ENCODE results near the gene STRBP.
"Not testable (repeated sequence)": the region's sequence is repeated elsewhere in the genome, so short reads cannot be mapped to it uniquely, and the experiment has no call there.

Gene STRBP

DNA sequence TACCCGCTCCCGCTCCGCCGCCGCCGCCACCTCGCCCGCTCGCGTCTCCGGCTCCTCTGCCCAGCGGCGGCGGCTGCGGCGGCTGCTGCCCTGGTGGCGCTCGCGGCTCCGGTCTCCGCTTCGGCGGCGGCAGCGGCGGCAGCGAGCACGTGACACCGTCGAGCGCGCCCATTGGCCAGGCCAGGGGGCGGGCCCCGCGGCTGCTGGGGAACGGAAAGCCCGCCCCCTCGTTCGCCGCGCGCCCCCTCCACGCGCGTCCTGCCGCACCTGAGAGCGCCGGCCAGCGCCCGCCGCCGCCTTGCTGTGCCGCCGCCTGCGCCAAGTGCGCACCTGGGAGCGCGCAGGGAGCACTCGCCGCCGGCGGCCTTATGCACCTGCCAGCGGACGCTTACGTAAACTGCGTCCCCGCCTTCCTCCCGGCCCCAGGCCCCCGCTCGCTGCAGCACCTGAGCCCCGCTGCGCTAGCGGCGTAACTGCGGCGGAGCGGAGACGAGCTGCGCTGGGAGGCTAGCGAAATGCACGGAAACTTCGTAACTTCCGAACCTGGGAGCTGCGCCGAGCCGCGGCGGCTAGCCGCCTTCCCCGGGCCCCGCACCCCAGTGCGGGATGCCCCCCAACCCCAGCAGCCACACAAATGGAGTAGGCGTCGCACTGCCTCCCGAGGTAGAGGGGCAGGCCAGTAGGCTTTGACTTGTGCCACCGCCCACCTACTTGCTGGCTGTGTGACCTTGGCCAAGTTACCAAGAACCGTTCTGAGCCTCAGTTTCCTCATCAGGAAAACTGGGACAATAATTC, at the start of gene STRBP:
Gene STRBP (minus strand): TSS at position 122 of the 795 bp plus-strand sequence. CDS start 84,452 bp downstream, outside the sequence.
- Mint-ChIP-seq H3K4me1 (peaks cover 15% of the 10 kb centered on the region), H3K36me3 (ENCODE audit: insufficient read depth) (peaks cover 3% of the 10 kb centered on the region), H3K27ac (ENCODE audit: low read depth) (peak within 1 kb of the TSS; percentile 64), H3K9me3 (no peaks in the 10 kb centered on the region), H3K27me3 (no peaks in the 10 kb centered on the region), H3K4me3 (peak within 1 kb of the TSS; percentile 67)
- DNase-seq (ENCODE audit: low spot score in 2 of 2): peak; percentile 86
- ATAC-seq (replicated peaks; ENCODE audit: extremely low read depth, poor library complexity, severe bottlenecking): peak; percentile 92

DNA sequence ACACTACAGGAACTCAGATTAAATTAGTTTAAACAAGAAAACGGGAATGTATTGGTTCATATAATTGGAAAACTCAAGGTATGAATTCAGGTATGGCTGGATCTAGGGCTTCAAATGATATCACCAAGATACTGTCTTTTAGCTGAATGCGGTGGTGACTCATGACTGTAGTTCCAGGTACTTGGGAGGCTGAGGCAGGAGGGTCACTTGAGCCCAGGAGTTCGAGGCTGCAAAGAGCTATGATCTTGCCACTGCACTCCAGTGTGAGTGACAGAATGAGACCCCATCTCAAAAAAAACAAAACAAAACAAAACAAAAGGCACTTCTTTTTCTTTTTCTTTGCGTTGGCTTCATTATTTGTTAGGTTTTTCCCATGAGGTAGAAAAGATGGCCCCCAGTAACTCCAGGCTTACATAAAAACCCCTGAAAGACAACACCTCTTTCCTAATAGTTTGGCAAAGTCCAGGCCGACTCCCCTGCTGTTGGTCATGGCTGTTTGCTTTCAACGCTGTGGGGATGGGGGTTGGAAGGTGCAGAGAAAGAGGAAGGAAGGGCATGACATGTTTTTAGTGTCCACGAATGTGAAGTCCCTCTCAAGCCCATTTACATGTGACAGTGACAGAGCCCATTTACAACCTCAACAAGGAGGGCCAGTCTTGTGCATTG, 47.8 kb upstream of the STRBP start:
- DNase-seq (ENCODE audit: low spot score in 2 of 2) (no peak), ATAC-seq (replicated peaks; ENCODE audit: extremely low read depth, poor library complexity, severe bottlenecking) (no peak)
- H3K27ac Mint-ChIP-seq (ENCODE audit: low read depth): no peak overlapping the region
- no peaks in the 10 kb centered on the region for H3K36me3 Mint-ChIP-seq (ENCODE audit: insufficient read depth)
- H3K9me3 Mint-ChIP-seq: no peaks in the 10 kb centered on the region
- peaks cover 7% of the 10 kb centered on the region for H3K27me3 Mint-ChIP-seq
- H3K4me3 Mint-ChIP-seq: no peak overlapping the region
- peaks cover under 1% of the 10 kb centered on the region for H3K4me1 Mint-ChIP-seq

- no peak overlapping the region for H3K4me3 Mint-ChIP-seq
- H3K9me3 Mint-ChIP-seq: no peaks in the 10 kb centered on the region
- H3K36me3 Mint-ChIP-seq (ENCODE audit: insufficient read depth): no peaks in the 10 kb centered on the region
- no peak overlapping the region for H3K27ac Mint-ChIP-seq (ENCODE audit: low read depth)
- no peak for ATAC-seq (replicated peaks; ENCODE audit: extremely low read depth, poor library complexity, severe bottlenecking)
- peaks cover 7% of the 10 kb centered on the region for H3K27me3 Mint-ChIP-seq
- no peaks in the 10 kb centered on the region for H3K4me1 Mint-ChIP-seq
- DNase-seq (ENCODE audit: low spot score in 2 of 2): no peak
Observed at GRCh38 chr9:123315635-123316034, 47.2 kb upstream of the STRBP start.

DNA sequence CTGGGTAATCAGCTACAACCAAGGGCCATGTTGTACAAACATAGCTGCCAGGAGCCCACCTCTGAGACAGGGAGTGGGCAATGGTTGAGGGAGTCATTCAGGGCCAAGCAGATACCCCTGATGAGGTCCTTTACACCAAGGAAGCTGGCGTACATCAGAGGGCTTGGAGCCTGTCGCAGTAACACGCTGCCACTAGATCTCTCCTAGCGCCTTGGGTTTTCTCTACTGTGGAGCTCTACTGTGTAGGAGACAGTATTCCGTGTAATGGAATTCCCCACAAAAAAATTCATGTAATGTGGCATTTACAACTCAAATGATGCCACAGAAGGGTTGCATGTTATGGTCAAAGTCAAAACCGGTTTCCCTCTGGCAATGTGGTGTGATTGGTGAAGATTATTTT, 46.2 kb upstream of the STRBP start:
- H3K27me3 Mint-ChIP-seq: peaks cover 7% of the 10 kb centered on the region
- H3K4me1 Mint-ChIP-seq: no peaks in the 10 kb centered on the region
- ATAC-seq (replicated peaks; ENCODE audit: extremely low read depth, poor library complexity, severe bottlenecking) (no peak), DNase-seq (ENCODE audit: low spot score in 2 of 2) (no peak)
- H3K36me3 Mint-ChIP-seq (ENCODE audit: insufficient read depth): no peaks in the 10 kb centered on the region
- peak overlapping the region; percentile 19 for H3K27ac Mint-ChIP-seq (ENCODE audit: low read depth)
- H3K4me3 Mint-ChIP-seq: no peak overlapping the region
- H3K9me3 Mint-ChIP-seq: no peaks in the 10 kb centered on the region

- no peak for ATAC-seq (replicated peaks; ENCODE audit: extremely low read depth, poor library complexity, severe bottlenecking)
- H3K27ac Mint-ChIP-seq (ENCODE audit: low read depth): no peak overlapping the region
- no peak overlapping the region for H3K4me3 Mint-ChIP-seq
- no peaks in the 10 kb centered on the region for H3K27me3 Mint-ChIP-seq
- no peak for DNase-seq (ENCODE audit: low spot score in 2 of 2)
- no peaks in the 10 kb centered on the region for H3K9me3 Mint-ChIP-seq
- H3K4me1 Mint-ChIP-seq: no peaks in the 10 kb centered on the region
- no peaks in the 10 kb centered on the region for H3K36me3 Mint-ChIP-seq (ENCODE audit: insufficient read depth)
Observed at GRCh38 chr9:123312306-123312877, 44.0 kb upstream of the STRBP start.

DNA sequence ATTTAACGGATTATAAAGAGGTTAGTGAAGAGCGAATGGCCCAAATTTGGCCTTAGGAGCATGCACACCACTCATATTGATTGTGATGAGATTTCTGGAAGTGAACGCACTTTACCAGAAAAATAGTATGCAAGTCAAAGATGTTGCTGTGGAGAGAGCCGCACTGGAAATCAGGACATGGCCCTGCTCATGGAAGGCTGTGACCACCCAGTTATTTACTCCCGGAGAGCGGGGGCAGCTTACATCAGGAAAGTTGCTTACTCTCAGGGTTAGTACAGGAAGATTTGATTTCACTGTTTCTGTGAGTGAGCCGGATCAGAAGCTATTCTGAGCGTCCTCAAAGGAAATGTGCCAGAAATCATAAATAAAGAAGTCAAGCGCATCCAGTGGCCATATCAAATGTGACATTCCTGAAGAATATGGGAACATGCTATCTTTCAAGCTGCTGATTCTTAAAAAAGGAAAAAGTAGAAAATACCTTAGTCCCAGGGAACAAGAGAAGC, 42.9 kb upstream of the STRBP start:
- Mint-ChIP-seq H3K4me1 (no peaks in the 10 kb centered on the region), H3K27me3 (no peaks in the 10 kb centered on the region), H3K9me3 (no peaks in the 10 kb centered on the region), H3K27ac (ENCODE audit: low read depth) (no peak overlapping the region), H3K36me3 (ENCODE audit: insufficient read depth) (no peaks in the 10 kb centered on the region), H3K4me3 (no peak overlapping the region)
- ATAC-seq (replicated peaks; ENCODE audit: extremely low read depth, poor library complexity, severe bottlenecking): no peak
- no peak for DNase-seq (ENCODE audit: low spot score in 2 of 2)

- H3K27me3 Mint-ChIP-seq: no peaks in the 10 kb centered on the region
- H3K4me1 Mint-ChIP-seq: peaks cover 5% of the 10 kb centered on the region
- no peak overlapping the region for H3K27ac Mint-ChIP-seq (ENCODE audit: low read depth)
- ATAC-seq (replicated peaks; ENCODE audit: extremely low read depth, poor library complexity, severe bottlenecking) (no peak), DNase-seq (ENCODE audit: low spot score in 2 of 2) (no peak)
- H3K36me3 Mint-ChIP-seq (ENCODE audit: insufficient read depth): no peaks in the 10 kb centered on the region
- no peaks in the 10 kb centered on the region for H3K9me3 Mint-ChIP-seq
- H3K4me3 Mint-ChIP-seq: no peak overlapping the region
Observed at GRCh38 chr9:123310551-123311249, 42.3 kb upstream of the STRBP start.

DNA sequence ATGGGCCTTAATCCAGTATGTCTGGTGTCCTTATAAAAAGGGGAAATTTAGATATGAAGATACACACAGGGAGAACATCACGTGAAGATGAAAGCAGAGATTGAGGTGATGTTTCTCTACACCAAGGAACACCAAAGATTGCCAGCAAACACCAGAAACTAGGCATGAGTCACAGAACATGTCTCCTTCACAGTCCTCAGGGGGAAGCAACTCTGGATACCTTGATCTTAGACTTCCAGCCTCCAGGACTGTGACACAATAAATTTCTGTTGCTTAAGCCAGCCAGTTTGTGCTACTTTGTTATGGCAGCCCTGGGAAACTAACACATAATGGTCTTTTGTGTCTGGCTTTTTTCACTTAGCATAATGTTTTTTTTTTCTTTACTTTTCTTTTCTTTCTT, 41.2 kb upstream of the STRBP start:
- Mint-ChIP-seq H3K4me1 (peaks cover 15% of the 10 kb centered on the region), H3K4me3 (no peak overlapping the region), H3K27me3 (no peaks in the 10 kb centered on the region), H3K36me3 (ENCODE audit: insufficient read depth) (no peaks in the 10 kb centered on the region), H3K27ac (ENCODE audit: low read depth) (no peak overlapping the region), H3K9me3 (no peaks in the 10 kb centered on the region)
- no peak for ATAC-seq (replicated peaks; ENCODE audit: extremely low read depth, poor library complexity, severe bottlenecking)
- no peak for DNase-seq (ENCODE audit: low spot score in 2 of 2)

- DNase-seq (ENCODE audit: low spot score in 2 of 2) (no peak), ATAC-seq (replicated peaks; ENCODE audit: extremely low read depth, poor library complexity, severe bottlenecking) (no peak)
- Mint-ChIP-seq H3K4me3 (peak overlapping the region; percentile 69), H3K27me3 (no peaks in the 10 kb centered on the region), H3K9me3 (no peaks in the 10 kb centered on the region), H3K27ac (ENCODE audit: low read depth) (no peak overlapping the region), H3K4me1 (peaks cover 44% of the 10 kb centered on the region), H3K36me3 (ENCODE audit: insufficient read depth) (peaks cover 1% of the 10 kb centered on the region)
Observed at GRCh38 chr9:123305879-123306278, 37.5 kb upstream of the STRBP start.

- Mint-ChIP-seq H3K4me3 (peak overlapping the region; percentile 69), H3K4me1 (peaks cover 44% of the 10 kb centered on the region), H3K36me3 (ENCODE audit: insufficient read depth) (peaks cover 3% of the 10 kb centered on the region), H3K9me3 (no peaks in the 10 kb centered on the region), H3K27ac (ENCODE audit: low read depth) (peak overlapping the region; percentile 95), H3K27me3 (no peaks in the 10 kb centered on the region)
- no peak for ATAC-seq (replicated peaks; ENCODE audit: extremely low read depth, poor library complexity, severe bottlenecking)
- no peak for DNase-seq (ENCODE audit: low spot score in 2 of 2)
Observed at GRCh38 chr9:123304340-123304691, 35.9 kb upstream of the STRBP start.

- peak overlapping the region; percentile 67 for H3K4me3 Mint-ChIP-seq
- peak overlapping the region; percentile 78 for H3K27ac Mint-ChIP-seq (ENCODE audit: low read depth)
- H3K4me1 Mint-ChIP-seq: peaks cover 44% of the 10 kb centered on the region
- H3K9me3 Mint-ChIP-seq: no peaks in the 10 kb centered on the region
- H3K27me3 Mint-ChIP-seq: no peaks in the 10 kb centered on the region
- ATAC-seq (replicated peaks; ENCODE audit: extremely low read depth, poor library complexity, severe bottlenecking): peak; percentile 21
- peak in 1 of 2 donors; percentile 18 for DNase-seq (ENCODE audit: low spot score in 2 of 2)
- H3K36me3 Mint-ChIP-seq (ENCODE audit: insufficient read depth): peaks cover 3% of the 10 kb centered on the region
Observed at GRCh38 chr9:123302348-123303214, 34.2 kb upstream of the STRBP start.

DNA sequence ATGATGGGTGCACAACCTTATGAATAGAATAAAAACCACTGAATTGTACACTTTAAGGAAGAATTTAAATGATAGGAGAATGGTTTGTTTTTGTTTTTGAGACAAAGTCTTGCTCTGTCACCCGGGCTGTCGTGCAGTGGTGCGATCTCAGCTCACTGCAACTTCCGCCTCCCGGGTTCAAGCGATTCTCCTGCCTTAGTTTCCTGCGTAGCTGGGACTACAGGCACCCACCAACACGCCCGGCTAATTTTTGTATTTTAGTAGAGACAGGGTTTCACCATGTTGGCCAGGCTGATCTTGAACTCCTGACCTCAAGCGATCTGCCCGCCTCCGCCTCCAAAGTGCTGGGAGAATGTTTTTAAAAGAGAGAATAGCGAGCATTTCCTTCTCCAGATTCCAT, 33.5 kb upstream of the STRBP start:
- not testable (repeated sequence) for H3K27ac Mint-ChIP-seq (ENCODE audit: low read depth)

More for the DNA sequence above, 33.5 kb upstream of the STRBP start:
- H3K27me3 Mint-ChIP-seq; DNase-seq (ENCODE audit: low spot score in 2 of 2); H3K9me3 Mint-ChIP-seq; ATAC-seq (replicated peaks; ENCODE audit: extremely low read depth, poor library complexity, severe bottlenecking); H3K4me3 Mint-ChIP-seq; H3K36me3 Mint-ChIP-seq (ENCODE audit: insufficient read depth): not testable (repeated sequence)
- peaks cover 44% of the 10 kb centered on the region for H3K4me1 Mint-ChIP-seq

All from central memory CD8-positive, alpha-beta T cell (primary cell).